MCF 10A (cell line): ENCODE data around the gene DNAI2. TPM values are rescaled to one million over a fixed set of nuclear protein-coding genes. Genes with fewer than 3 reads are reported as not detected.

Experiments
- BruUV-seq: library from RNA; stranded (reverse); fragments of 400-500 nt; replicated peaks from 2 replicates; lab custom pipeline; 2021; lab: Mats Ljungman, UMichigan
- CTCF ChIA-PET: fragments of 300-600 bp; sonication (Branson Sonifier 250); formaldehyde crosslinking; extraction: SDS; loops from one replicate; lab custom pipeline; 2021; ENCODE audit warnings: antibody characterized with exemption, inconsistent platforms; lab: Yijun Ruan, JAX
- POLR2A ChIA-PET: fragments of 300-600, 350-650 bp; sonication (Branson Sonifier 250); formaldehyde crosslinking; extraction: SDS; loops from one replicate; lab custom pipeline; 2020; ENCODE audit warnings: antibody characterized with exemption, inconsistent platforms; lab: Yijun Ruan, JAX
- DNase-seq: peaks from one replicate; pipeline ENCODE4 v3.0.0-alpha.2; 2018; ENCODE audit not compliant: unreplicated experiment
- H3K27ac Mint-ChIP-seq: one replicate; pipeline ENCODE4 v1.8.0; 2022; ENCODE audit warnings: mild to moderate bottlenecking, low read depth, mixed read lengths; ENCODE audit not compliant: unreplicated experiment
- H3K27me3 Mint-ChIP-seq: one replicate; pipeline ENCODE4 v1.8.0; 2022; ENCODE audit warnings: mixed read lengths; ENCODE audit not compliant: insufficient read depth, unreplicated experiment
- H3K36me3 Mint-ChIP-seq: one replicate; pipeline ENCODE4 v1.8.0; 2022; ENCODE audit warnings: mild to moderate bottlenecking, moderate library complexity, mixed read lengths; ENCODE audit not compliant: insufficient read depth, unreplicated experiment
- H3K4me1 Mint-ChIP-seq: one replicate; pipeline ENCODE4 v1.8.0; 2022; ENCODE audit warnings: mixed read lengths; ENCODE audit not compliant: insufficient read depth, unreplicated experiment
- H3K4me3 Mint-ChIP-seq: one replicate; pipeline ENCODE4 v1.8.0; 2022; ENCODE audit warnings: mild to moderate bottlenecking, moderate library complexity, mixed read lengths; ENCODE audit not compliant: unreplicated experiment
- H3K9me3 Mint-ChIP-seq: one replicate; pipeline ENCODE4 v1.8.0; 2022; ENCODE audit warnings: mixed read lengths; ENCODE audit not compliant: unreplicated experiment
- intact Hi-C: fragments of 100-400 bp; cut with micrococcal nuclease; formaldehyde crosslinking; loops from 2 replicates; pipeline ENCODE4 v1.14.1; 2022
- total RNA-seq: library from RNA; stranded (reverse); gene quantifications from 2 replicates; pipeline ENCODE4 v1.2.3, GENCODE V29; 2022
- TF ChIP-seq, protein P1 (sequence below): fragments of 200-600 bp; IDR thresholded peaks from one replicate; pipeline ENCODE4 v1.8.0; 2022; ENCODE audit warnings: antibody characterized with exemption, mild to moderate bottlenecking; ENCODE audit not compliant: unreplicated experiment

DNAI2 gene
- total RNA-seq, 1 experiment from 2014 or later = not detected

DNA sequence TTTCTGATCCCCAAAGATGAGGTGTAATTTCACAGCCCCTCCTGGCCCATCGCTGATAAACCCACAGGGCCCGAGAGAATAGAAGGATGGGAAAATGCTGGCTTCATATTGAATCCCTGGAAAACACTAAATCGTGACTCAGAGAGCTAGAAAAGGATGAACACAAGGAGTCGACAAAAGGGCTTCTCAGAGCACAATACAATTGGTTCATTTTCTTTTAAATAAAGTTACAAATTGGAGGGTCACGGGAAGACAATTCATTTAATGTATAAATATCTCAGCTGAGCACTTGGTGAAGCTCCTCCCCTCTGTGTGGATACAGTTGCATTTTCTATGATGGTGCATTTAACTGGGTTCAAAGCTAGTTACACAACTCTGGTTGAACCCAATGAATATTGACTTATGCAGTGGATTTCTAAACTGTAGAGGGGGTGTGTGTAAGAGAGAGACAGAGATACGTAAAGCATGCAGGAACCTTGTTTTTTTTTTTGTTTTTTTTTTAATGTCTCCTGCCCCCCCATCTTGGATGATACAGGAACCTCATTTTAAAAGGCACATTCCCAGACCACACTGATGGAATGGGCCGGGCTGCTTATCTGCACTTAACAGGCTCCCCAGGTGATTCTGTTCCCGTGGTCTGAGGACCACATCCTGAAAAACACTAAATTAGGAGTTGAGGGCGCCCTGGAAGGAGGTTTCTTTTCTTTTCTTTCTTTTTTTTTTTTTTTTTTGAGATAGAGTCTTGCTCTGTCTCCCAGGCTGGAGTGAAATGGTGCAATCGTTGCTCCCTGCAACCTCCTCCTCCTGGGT is 46.6 kb upstream of the DNAI2 start:
- Mint-ChIP-seq H3K27ac (no peak overlapping the region), H3K27me3 (peaks cover 43% of the 10 kb centered on the region), H3K9me3 (no peaks in the 10 kb centered on the region), H3K4me1 (no peaks in the 10 kb centered on the region), H3K4me3 (no peak overlapping the region), H3K36me3 (no peaks in the 10 kb centered on the region)
- intact Hi-C loops = no loop called here
- TF ChIP-seq, protein P1, sequence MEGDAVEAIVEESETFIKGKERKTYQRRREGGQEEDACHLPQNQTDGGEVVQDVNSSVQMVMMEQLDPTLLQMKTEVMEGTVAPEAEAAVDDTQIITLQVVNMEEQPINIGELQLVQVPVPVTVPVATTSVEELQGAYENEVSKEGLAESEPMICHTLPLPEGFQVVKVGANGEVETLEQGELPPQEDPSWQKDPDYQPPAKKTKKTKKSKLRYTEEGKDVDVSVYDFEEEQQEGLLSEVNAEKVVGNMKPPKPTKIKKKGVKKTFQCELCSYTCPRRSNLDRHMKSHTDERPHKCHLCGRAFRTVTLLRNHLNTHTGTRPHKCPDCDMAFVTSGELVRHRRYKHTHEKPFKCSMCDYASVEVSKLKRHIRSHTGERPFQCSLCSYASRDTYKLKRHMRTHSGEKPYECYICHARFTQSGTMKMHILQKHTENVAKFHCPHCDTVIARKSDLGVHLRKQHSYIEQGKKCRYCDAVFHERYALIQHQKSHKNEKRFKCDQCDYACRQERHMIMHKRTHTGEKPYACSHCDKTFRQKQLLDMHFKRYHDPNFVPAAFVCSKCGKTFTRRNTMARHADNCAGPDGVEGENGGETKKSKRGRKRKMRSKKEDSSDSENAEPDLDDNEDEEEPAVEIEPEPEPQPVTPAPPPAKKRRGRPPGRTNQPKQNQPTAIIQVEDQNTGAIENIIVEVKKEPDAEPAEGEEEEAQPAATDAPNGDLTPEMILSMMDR = no peak
- CTCF ChIA-PET = no interaction called here
- BruUV-seq = no TSS peak
- POLR2A ChIA-PET = no interaction called here
- no peak for DNase-seq

DNA sequence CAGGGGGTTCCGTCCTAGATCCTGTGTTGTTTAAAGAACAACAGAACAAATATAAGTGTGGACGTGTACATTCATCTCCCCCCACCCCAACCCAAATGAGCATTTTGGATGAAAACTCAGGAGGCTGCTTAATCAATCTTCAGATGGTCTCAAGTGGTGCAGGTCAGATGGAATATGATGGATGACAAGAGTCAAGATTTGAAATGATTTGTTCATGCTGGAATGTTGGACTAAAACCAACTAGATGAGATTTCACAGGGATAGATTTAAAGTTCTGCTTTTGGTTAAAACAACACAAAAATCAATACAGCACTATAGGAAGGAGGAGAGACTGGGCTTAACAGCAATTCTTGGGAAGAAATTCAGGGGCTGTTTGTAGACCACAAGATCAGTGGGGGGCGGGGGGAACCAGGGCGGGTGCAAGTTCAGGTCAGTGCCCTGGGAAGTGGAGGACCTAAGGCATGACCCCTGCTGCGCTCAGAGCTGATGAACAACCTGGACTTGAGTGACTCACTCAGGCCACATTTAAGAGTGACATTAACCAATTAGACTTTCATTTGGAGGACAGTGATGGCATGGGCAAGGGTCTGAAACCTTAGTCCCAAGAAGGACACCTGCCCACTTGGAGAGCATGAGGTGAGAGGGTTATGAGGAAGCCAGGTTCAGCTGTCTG is 45.6 kb upstream of the DNAI2 start:
- intact Hi-C loops = no loop called here
- Mint-ChIP-seq H3K4me1 (no peaks in the 10 kb centered on the region), H3K9me3 (no peaks in the 10 kb centered on the region), H3K4me3 (no peak overlapping the region), H3K27me3 (peaks cover 43% of the 10 kb centered on the region), H3K36me3 (no peaks in the 10 kb centered on the region), H3K27ac (no peak overlapping the region)
- ChIA-PET POLR2A (no interaction called here), CTCF (no interaction called here)
- BruUV-seq = no TSS peak
- TF ChIP-seq, protein P1 = no peak
- DNase-seq = no peak

DNA sequence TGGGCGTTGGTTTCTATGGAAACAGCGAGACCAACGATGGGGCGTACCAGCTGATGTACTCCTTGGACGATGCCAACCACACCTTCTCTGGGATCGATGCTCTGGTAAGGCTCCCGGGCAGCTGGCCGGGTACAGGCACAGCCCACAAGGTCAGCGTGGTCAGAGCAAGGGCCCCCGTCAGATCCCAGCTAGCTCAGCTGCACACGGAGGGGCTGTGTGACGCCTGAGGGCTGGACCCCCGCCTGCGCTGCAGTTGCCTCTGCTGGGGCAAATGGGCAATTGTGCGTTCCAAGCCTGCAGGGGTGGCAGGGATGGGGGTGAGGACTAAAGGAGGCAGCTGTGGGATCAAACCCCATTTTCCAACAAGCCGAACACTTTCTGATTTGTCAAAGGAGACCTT is 43.1 kb upstream of the DNAI2 start:
- H3K27ac Mint-ChIP-seq = no peak overlapping the region
- H3K36me3 Mint-ChIP-seq = no peaks in the 10 kb centered on the region
- DNase-seq = no peak
- intact Hi-C loops = no loop called here
- POLR2A ChIA-PET = interaction anchor here (0.6 kb wide), 1 partner anchor 14 kb away, joined by 4 read pairs; no protein-coding TSS in a partner anchor
- no peaks in the 10 kb centered on the region for H3K9me3 Mint-ChIP-seq
- H3K27me3 Mint-ChIP-seq = peaks cover 35% of the 10 kb centered on the region
- no peak overlapping the region for H3K4me3 Mint-ChIP-seq
- TF ChIP-seq, protein P1 = no peak
- CTCF ChIA-PET = no interaction called here
- no TSS peak for BruUV-seq
- no peaks in the 10 kb centered on the region for H3K4me1 Mint-ChIP-seq
